Umbilical cord (tissue), 2 donors: ENCODE results near the gene OSCP1. TPM values are rescaled to one million over a fixed set of nuclear protein-coding genes. Genes with fewer than 3 reads are reported as not detected.

Experiments
- DNase-seq: peaks from one replicate; pipeline ENCODE4 v3.0.0-alpha.2; 2015; ENCODE audit warnings: low spot score
- total RNA-seq: library from RNA; depleted of rRNA; stranded (reverse); fragments of >200 nt; gene quantifications from one replicate; pipeline ENCODE4 v1.2.3, GENCODE V29; 2014; ENCODE audit warnings: low replicate concordance; ENCODE audit not compliant: insufficient read depth

Gene OSCP1
- total RNA-seq, 1 donor from 2014 or later, result 5.5 TPM

- DNase-seq, result no peak
These were observed 2.8 kb downstream of the OSCP1 start for GRCh38 chr1:36447450-36447849.

GRCh38 chr1:36446746-36447145, 3.5 kb downstream of the OSCP1 start:
- no peak for DNase-seq

- peak; percentile 29 for DNase-seq
These were observed 4.0 kb downstream of the OSCP1 start for GRCh38 chr1:36446271-36446670.

GRCh38 chr1:36443297-36443696, 7.0 kb downstream of the OSCP1 start:
- no peak for DNase-seq

GRCh38 chr1:36442337-36442736, 7.9 kb downstream of the OSCP1 start:
- DNase-seq, result no peak

GRCh38 chr1:36440646-36441045, 9.6 kb downstream of the OSCP1 start:
- DNase-seq, result no peak

- no peak for DNase-seq
These were observed 10.2 kb downstream of the OSCP1 start for GRCh38 chr1:36440044-36440443.

- no peak for DNase-seq
These were observed 11.5 kb downstream of the OSCP1 start for GRCh38 chr1:36438715-36439114.

- DNase-seq, result peak; percentile 72
These were observed 13.4 kb downstream of the OSCP1 start for GRCh38 chr1:36436821-36437220.

- no peak for DNase-seq
These were observed 17.1 kb downstream of the OSCP1 start for GRCh38 chr1:36433102-36433501.

GRCh38 chr1:36432616-36433015, 17.6 kb downstream of the OSCP1 start:
- DNase-seq, result no peak

GRCh38 chr1:36425791-36426190, 24.5 kb downstream of the OSCP1 start:
- peak; percentile 36 for DNase-seq

- no peak for DNase-seq
These were observed 28.6 kb downstream of the OSCP1 start for GRCh38 chr1:36421649-36422048.

GRCh38 chr1:36420836-36421317, 29.4 kb downstream of the OSCP1 start:
- peak; percentile 94 for DNase-seq

GRCh38 chr1:36420409-36420808, 29.8 kb downstream of the OSCP1 start:
- peak; percentile 61 for DNase-seq

GRCh38 chr1:36419569-36419968, 30.7 kb downstream of the OSCP1 start:
- DNase-seq, result no peak

- DNase-seq, result no peak
These were observed 31.1 kb downstream of the OSCP1 start for GRCh38 chr1:36419140-36419539.

- DNase-seq, result no peak
These were observed 32.3 kb downstream of the OSCP1 start for GRCh38 chr1:36417931-36418330.

GRCh38 chr1:36415661-36416326, 34.5 kb downstream of the OSCP1 start:
- no peak for DNase-seq

- DNase-seq, result no peak
These were observed 35.9 kb downstream of the OSCP1 start for GRCh38 chr1:36414384-36414783.

GRCh38 chr1:36411674-36412648, 38.3 kb downstream of the OSCP1 start:
- peak; percentile 31 for DNase-seq

GRCh38 chr1:36408479-36408878, 41.8 kb downstream of the OSCP1 start:
- DNase-seq, result peak; percentile 40

- DNase-seq, result no peak
These were observed 43.8 kb downstream of the OSCP1 start for GRCh38 chr1:36406440-36406839.
